HEK293 (cell line): ENCODE measurements around the gene ZNF221.

Experiments used
- BCL11B ChIP-seq: fragments of 450-650 bp; formaldehyde crosslinking; IDR thresholded peaks from 2 replicates; pipeline ENCODE4 v1.5.1; 2016; ENCODE audit warnings: low read depth, missing biosample characterization, missing genetic modification characterization
- EGR2 ChIP-seq: fragments of 450-650 bp; formaldehyde crosslinking; IDR thresholded peaks from 2 replicates; pipeline ENCODE4 v1.5.1; 2016; ENCODE audit warnings: low read depth, missing biosample characterization, missing genetic modification characterization
- GLI4 ChIP-seq: fragments of 450-650 bp; formaldehyde crosslinking; IDR thresholded peaks from 2 replicates; pipeline ENCODE4 v1.5.1; 2016; ENCODE audit warnings: missing biosample characterization, missing genetic modification characterization
- OSR2 ChIP-seq: fragments of 450-650 bp; formaldehyde crosslinking; IDR thresholded peaks from 2 replicates; pipeline ENCODE4 v1.5.1; 2016; ENCODE audit warnings: missing biosample characterization, missing genetic modification characterization
- PRDM10 ChIP-seq: fragments of 450-650 bp; formaldehyde crosslinking; IDR thresholded peaks from 2 replicates; pipeline ENCODE4 v1.5.1; 2016; ENCODE audit warnings: missing biosample characterization, missing genetic modification characterization
- PRDM2 ChIP-seq: fragments of 450-650 bp; formaldehyde crosslinking; IDR thresholded peaks from 2 replicates; pipeline ENCODE4 v1.5.1; 2016; ENCODE audit warnings: missing biosample characterization, missing genetic modification characterization, borderline replicate concordance
- SP3 ChIP-seq: fragments of 450-650 bp; formaldehyde crosslinking; IDR thresholded peaks from 2 replicates; pipeline ENCODE4 v1.5.1; 2016; ENCODE audit warnings: missing biosample characterization, missing genetic modification characterization
- YY2 ChIP-seq: fragments of 450-650 bp; formaldehyde crosslinking; IDR thresholded peaks from 2 replicates; pipeline ENCODE4 v1.5.1; 2016; ENCODE audit warnings: missing biosample characterization, missing genetic modification characterization
- ZBTB26 ChIP-seq: fragments of 450-650 bp; formaldehyde crosslinking; optimal IDR thresholded peaks from 2 replicates; pipeline ENCODE3; 2016; ENCODE audit warnings: missing biosample characterization, mild to moderate bottlenecking, missing genetic modification characterization
- ZBTB8A ChIP-seq: fragments of 450-650 bp; formaldehyde crosslinking; IDR thresholded peaks from 2 replicates; pipeline ENCODE4 v1.5.1; 2016; ENCODE audit warnings: missing biosample characterization, missing genetic modification characterization
- ZNF157 ChIP-seq: fragments of 450-650 bp; formaldehyde crosslinking; IDR thresholded peaks from 2 replicates; pipeline ENCODE4 v1.5.1; 2016; ENCODE audit warnings: missing biosample characterization, missing genetic modification characterization
- ZNF16 ChIP-seq: fragments of 450-650 bp; formaldehyde crosslinking; IDR thresholded peaks from 2 replicates; pipeline ENCODE4 v1.5.1; 2016; ENCODE audit warnings: low read depth, missing biosample characterization, missing genetic modification characterization
- ZNF169 ChIP-seq: fragments of 450-650 bp; formaldehyde crosslinking; IDR thresholded peaks from 2 replicates; pipeline ENCODE4 v1.5.1; 2016; ENCODE audit warnings: missing biosample characterization, missing genetic modification characterization
- ZNF248 ChIP-seq: fragments of 450-650 bp; formaldehyde crosslinking; IDR thresholded peaks from 2 replicates; pipeline ENCODE4 v1.5.1; 2017; ENCODE audit warnings: missing biosample characterization, missing genetic modification characterization
- ZNF280C ChIP-seq: fragments of 450-650 bp; formaldehyde crosslinking; IDR thresholded peaks from 2 replicates; pipeline ENCODE4 v1.5.1; 2016; ENCODE audit warnings: missing biosample characterization, missing genetic modification characterization
- ZNF350 ChIP-seq: fragments of 450-650 bp; formaldehyde crosslinking; IDR thresholded peaks from 2 replicates; pipeline ENCODE4 v1.5.0; 2017; ENCODE audit warnings: missing biosample characterization, mild to moderate bottlenecking, missing genetic modification characterization
- ZNF433 ChIP-seq: fragments of 450-650 bp; formaldehyde crosslinking; IDR thresholded peaks from 2 replicates; pipeline ENCODE4 v1.5.1; 2016; ENCODE audit warnings: missing biosample characterization, missing genetic modification characterization, low read depth
- ZNF501 ChIP-seq: fragments of 450-650 bp; formaldehyde crosslinking; IDR thresholded peaks from 2 replicates; pipeline ENCODE4 v1.5.1; 2016; ENCODE audit warnings: missing biosample characterization, missing genetic modification characterization
- ZNF521 ChIP-seq: fragments of 450-650 bp; formaldehyde crosslinking; IDR thresholded peaks from 2 replicates; pipeline ENCODE4 v1.5.1; 2017; ENCODE audit warnings: missing biosample characterization, mild to moderate bottlenecking, missing genetic modification characterization
- ZNF654 ChIP-seq: fragments of 450-650 bp; formaldehyde crosslinking; IDR thresholded peaks from 2 replicates; pipeline ENCODE4 v1.5.1; 2016; ENCODE audit warnings: low read depth, missing biosample characterization, missing genetic modification characterization
- ZNF747 ChIP-seq: fragments of 450-650 bp; formaldehyde crosslinking; IDR thresholded peaks from 2 replicates; pipeline ENCODE4 v1.5.1; 2016; ENCODE audit warnings: missing biosample characterization, missing genetic modification characterization
- ZNF768 ChIP-seq: fragments of 450-650 bp; formaldehyde crosslinking; IDR thresholded peaks from 2 replicates; pipeline ENCODE4 v1.5.1; 2018; ENCODE audit warnings: missing biosample characterization, mild to moderate bottlenecking, missing genetic modification characterization
- ZNF776 ChIP-seq: fragments of 450-650 bp; formaldehyde crosslinking; IDR thresholded peaks from 2 replicates; pipeline ENCODE4 v1.5.0; 2017; ENCODE audit warnings: missing biosample characterization, missing genetic modification characterization, borderline replicate concordance
- ZNF843 ChIP-seq: fragments of 450-650 bp; formaldehyde crosslinking; IDR thresholded peaks from 2 replicates; pipeline ENCODE4 v1.5.1; 2016; ENCODE audit warnings: missing biosample characterization, missing genetic modification characterization
- ZSCAN18 ChIP-seq: fragments of 450-650 bp; formaldehyde crosslinking; IDR thresholded peaks from 2 replicates; pipeline ENCODE4 v1.5.1; 2016; ENCODE audit warnings: missing biosample characterization, missing genetic modification characterization

Gene ZNF221

GRCh38 chr19:44002566-44003460 is 51.8 kb downstream of the ZNF221 start, which contains the start of gene ZNF230 (continued):
- peak; percentile 99 for TF ChIP-seq PRDM10
- no peak for TF ChIP-seq ZNF521 (tag by site-specific recombination)
- TF ChIP-seq ZBTB8A (tag by site-specific recombination) = peak; percentile 17; the same call in 1 of the 2 replicates
- peak; percentile 32; the same call in 1 of the 2 replicates for TF ChIP-seq ZNF768 (tag by site-specific recombination)
- TF ChIP-seq ZNF280C (tag by site-specific recombination) = no peak
- TF ChIP-seq ZNF16 (tag by site-specific recombination) = no peak
- no peak for TF ChIP-seq ZNF747 (tag by site-specific recombination)
- peak; percentile 99 for TF ChIP-seq YY2 (tag by site-specific recombination)
- peak; percentile 89 for TF ChIP-seq ZNF501 (tag by site-specific recombination)
- no peak for TF ChIP-seq EGR2 (tag by site-specific recombination)
- TF ChIP-seq ZBTB26 = peak; percentile 60
- TF ChIP-seq ZNF433 = no peak
- TF ChIP-seq ZNF248 (tag by site-specific recombination) = no peak
- TF ChIP-seq ZNF157 (tag by site-specific recombination) = peak; percentile 23; the same call in 1 of the 2 replicates
- no peak for TF ChIP-seq BCL11B (tag by site-specific recombination)
- TF ChIP-seq ZNF843 = peak; percentile 54
- TF ChIP-seq ZNF654 (tag by site-specific recombination) = no peak
- TF ChIP-seq PRDM2 (tag by site-specific recombination) = no peak
- TF ChIP-seq GLI4 (tag by site-specific recombination) = no peak
- TF ChIP-seq ZNF350 (tag by site-specific recombination) = no peak
- TF ChIP-seq OSR2 (tag by site-specific recombination) = no peak
- no peak for TF ChIP-seq ZNF776 (tag by site-specific recombination)
- TF ChIP-seq ZSCAN18 (tag by site-specific recombination) = peak; percentile 24; the same call in 1 of the 2 replicates
- TF ChIP-seq ZNF169 (tag by site-specific recombination) = no peak
- peak; percentile 89 for TF ChIP-seq SP3 (tag by site-specific recombination)
